ENCODE results near the gene CXCL14.

CXCL14 gene

GRCh38 chr5:135543485-135544304, 35.1 kb downstream of the CXCL14 start:
- no peak for DNase-seq (ENCODE audit: extremely low read depth, low read depth)
- TF ChIP-seq CTCF (IDR thresholded peaks at IDR 0.05; ENCODE audit: low read depth, low read length): no peak

GRCh38 chr5:135543001-135543484, 35.7 kb downstream of the CXCL14 start:
- DNase-seq (ENCODE audit: extremely low read depth, low read depth): no peak
- no peak for TF ChIP-seq CTCF (IDR thresholded peaks at IDR 0.05; ENCODE audit: low read depth, low read length)

GRCh38 chr5:135541807-135542502, 36.8 kb downstream of the CXCL14 start:
- no peak for DNase-seq (ENCODE audit: extremely low read depth, low read depth)
- TF ChIP-seq CTCF (IDR thresholded peaks at IDR 0.05; ENCODE audit: low read depth, low read length): no peak

- no peak for DNase-seq (ENCODE audit: extremely low read depth, low read depth)
- TF ChIP-seq CTCF (IDR thresholded peaks at IDR 0.05; ENCODE audit: low read depth, low read length): no peak
Observed at GRCh38 chr5:135539430-135540005, 39.3 kb downstream of the CXCL14 start.

GRCh38 chr5:135538261-135538660, 40.5 kb downstream of the CXCL14 start:
- no peak for DNase-seq (ENCODE audit: extremely low read depth, low read depth)

GRCh38 chr5:135537745-135538144, 41.0 kb downstream of the CXCL14 start:
- TF ChIP-seq CTCF (IDR thresholded peaks at IDR 0.05; ENCODE audit: low read depth, low read length): no peak

More at GRCh38 chr5:135538261-135538660, 40.5 kb downstream of the CXCL14 start:
- TF ChIP-seq CTCF (IDR thresholded peaks at IDR 0.05; ENCODE audit: low read depth, low read length): no peak

GRCh38 chr5:135537271-135537670, 41.5 kb downstream of the CXCL14 start:
- DNase-seq (ENCODE audit: extremely low read depth, low read depth): no peak
- no peak for TF ChIP-seq CTCF (IDR thresholded peaks at IDR 0.05; ENCODE audit: low read depth, low read length)

More at GRCh38 chr5:135537745-135538144, 41.0 kb downstream of the CXCL14 start:
- DNase-seq (ENCODE audit: extremely low read depth, low read depth): no peak

Data from AG09319 (cell line).